Measurements from ENCODE around the gene FGF18.

FGF18 gene

GRCh38 chr5:171469326-171469725, 49.9 kb downstream of the FGF18 start (continued):
- TF ChIP-seq ZNF692 (tag by site-specific recombination; IDR thresholded peaks at IDR 0.05) = no peak
- peak; percentile 56; the same call in 1 of the 2 replicates for TF ChIP-seq OSR2 (tag by site-specific recombination; IDR thresholded peaks at IDR 0.05)
- TF ChIP-seq ZNF423 (tag by site-specific recombination; IDR thresholded peaks at IDR 0.05) = no peak
- peak; percentile 73 for TF ChIP-seq SP7 (tag by site-specific recombination; IDR thresholded peaks at IDR 0.05)
- no peak for TF ChIP-seq GLI4 (tag by site-specific recombination; IDR thresholded peaks at IDR 0.05)
- TF ChIP-seq ZBTB8A (tag by site-specific recombination; IDR thresholded peaks at IDR 0.05) = no peak
- no peak for TF ChIP-seq INSM2 (tag by site-specific recombination; IDR thresholded peaks at IDR 0.05)
- TF ChIP-seq ZNF623 (tag by site-specific recombination; IDR thresholded peaks at IDR 0.05) = no peak
- no peak for TF ChIP-seq YY1 (tag by site-specific recombination; IDR thresholded peaks at IDR 0.05)
- no peak for TF ChIP-seq ZNF548 (tag by site-specific recombination; IDR thresholded peaks at IDR 0.05)
- TF ChIP-seq ZNF37A (tag by site-specific recombination; IDR thresholded peaks at IDR 0.05) = no peak
- no peak for TF ChIP-seq ZBTB6 (tag by site-specific recombination; IDR thresholded peaks at IDR 0.05)
- TF ChIP-seq ZNF645 (tag by site-specific recombination; IDR thresholded peaks at IDR 0.05) = no peak
- TF ChIP-seq ZNF639 (tag by site-specific recombination; IDR thresholded peaks at IDR 0.05) = no peak
- TF ChIP-seq KLF10 (tag by site-specific recombination; IDR thresholded peaks at IDR 0.05) = no peak
- TF ChIP-seq ZNF398 (tag by site-specific recombination; IDR thresholded peaks at IDR 0.05) = peak; percentile 42
- no peak for TF ChIP-seq ZNF704 (tag by site-specific recombination; IDR thresholded peaks at IDR 0.05)

GRCh38 chr5:171470420-171470819, 51.0 kb downstream of the FGF18 start:
- no peaks in the 10 kb centered on the region for H3K36me3 ChIP-seq (ENCODE audit: control insufficient read depth in 2 of 2, insufficient read depth in 1 of 2, low read length in 2 of 2)
- TF ChIP-seq ZFP37 (tag by site-specific recombination; IDR thresholded peaks at IDR 0.05) (no peak), ZNF529 (tag by site-specific recombination; IDR thresholded peaks at IDR 0.05; ENCODE audit: insufficient replicate concordance) (no peak)
- no peaks in the 10 kb centered on the region for H3K9me3 ChIP-seq (ENCODE audit: control insufficient read depth, insufficient read depth, low read depth, low read length)
- no peak overlapping the region for H3K27ac ChIP-seq (ENCODE audit: extremely low read depth, low read depth, low read length)
- no peaks in the 10 kb centered on the region for H3K4me1 ChIP-seq (ENCODE audit: control insufficient read depth, insufficient read depth, low read length)
- no peak overlapping the region for H3K4me3 ChIP-seq (ENCODE audit: low read depth, low read length)
- POLR2A ChIA-PET = interaction anchor here (0.6 kb wide), 1 partner anchor 22 kb away, joined by 4 read pairs; no protein-coding TSS in a partner anchor
- CTCF ChIA-PET = interaction anchor here (0.9 kb wide), 1 partner anchor 14 kb away, joined by 3 read pairs; no protein-coding TSS in a partner anchor
